HepG2 (cell line): Measurements from ENCODE around the gene SIN3A. TPM values are rescaled to one million over a fixed set of nuclear protein-coding genes. Genes with fewer than 3 reads are reported as not detected.
A peak's percentile ranks its signal among the peaks of the same experiment; 100 is the strongest.

Source experiments
- ADNP ChIP-seq: sonication (generic); formaldehyde crosslinking; IDR thresholded peaks from 2 replicates; pipeline ENCODE4 v1.4.0; 2020; ENCODE audit warnings: missing genetic modification reagents
- CAMTA2 ChIP-seq: sonication (generic); formaldehyde crosslinking; IDR thresholded peaks from 2 replicates; pipeline ENCODE4 v1.4.0; 2020; ENCODE audit warnings: mild to moderate bottlenecking, missing genetic modification reagents, borderline replicate concordance
- CENPT ChIP-seq: sonication (generic); formaldehyde crosslinking; IDR thresholded peaks from 2 replicates; pipeline ENCODE4 v1.8.0; 2022; ENCODE audit warnings: low read depth, mild to moderate bottlenecking, moderate library complexity, missing genetic modification reagents
- DBP ChIP-seq: sonication (generic); formaldehyde crosslinking; IDR thresholded peaks from 2 replicates; pipeline ENCODE4 v1.4.0; 2020; ENCODE audit warnings: missing genetic modification reagents; ENCODE audit errors: not compliant biosample characterization
- HOXA5 ChIP-seq: sonication (generic); formaldehyde crosslinking; IDR thresholded peaks from 2 replicates; pipeline ENCODE4 v1.4.0; 2020; ENCODE audit warnings: missing genetic modification reagents
- MED1 ChIP-seq: sonication (generic); formaldehyde crosslinking; IDR thresholded peaks from 2 replicates; pipeline ENCODE4 v1.4.0; 2020; ENCODE audit warnings: missing genetic modification reagents
- MXD4 ChIP-seq: IDR thresholded peaks from 2 replicates; pipeline ENCODE4 v1.6.1; 2016; ENCODE audit warnings: mild to moderate bottlenecking, missing biosample characterization, missing genetic modification reagents
- NR1H2 ChIP-seq: sonication (generic); formaldehyde crosslinking; IDR thresholded peaks from 2 replicates; pipeline ENCODE4 v1.8.1; 2022; ENCODE audit warnings: low read depth, missing genetic modification reagents, borderline replicate concordance
- NR2F6 ChIP-seq, 2 experiments: IDR thresholded peaks; 2 replicates each; pipeline ENCODE4 v1.6.1; 2016; ENCODE audit warnings: antibody characterized with exemption in 1 of 2, mild to moderate bottlenecking in 1 of 2
- RBFOX2 ChIP-seq: fragments of 200-400 bp; formaldehyde crosslinking; IDR thresholded peaks from 2 replicates; pipeline ENCODE4 v1.6.1; 2017; ENCODE audit warnings: low read depth, mild to moderate bottlenecking, low read length
- TBL1XR1 ChIP-seq: fragments of 150-350 bp; IDR thresholded peaks from 2 replicates; pipeline ENCODE4 v1.6.1; 2014; ENCODE audit warnings: borderline replicate concordance, low read length; ENCODE audit not compliant: partially characterized antibody
- TRIM22 ChIP-seq: fragments of 450-650 bp; IDR thresholded peaks from 2 replicates; pipeline ENCODE4 v1.6.1; 2017
- ZBTB40 ChIP-seq, 2 experiments: fragments of 450-650 bp in 1 of 2; sonication (generic) in 1 of 2; formaldehyde crosslinking in 1 of 2; IDR thresholded peaks; 2 replicates each; pipeline versions ENCODE4 v1.6.1 to v1.8.0; 2016 to 2022; ENCODE audit warnings: antibody characterized with exemption in 1 of 2, mild to moderate bottlenecking in 1 of 2, missing genetic modification reagents in 1 of 2
- ZNF432 ChIP-seq: sonication (generic); formaldehyde crosslinking; IDR thresholded peaks from 2 replicates; pipeline ENCODE4 v1.5.0; 2020; ENCODE audit warnings: missing genetic modification reagents, mild to moderate bottlenecking, borderline replicate concordance
- ZNF879 ChIP-seq: sonication (generic); formaldehyde crosslinking; IDR thresholded peaks from 2 replicates; pipeline ENCODE4 v1.8.1; 2023; ENCODE audit warnings: missing genetic modification reagents
- polyA plus RNA-seq, 8 experiments: library from polyadenylated mRNA; depleted of rRNA in 3 of 8; stranded (reverse) in 7 of 8; unstranded in 1 of 8; fragments of >200 nt; fragmentation: Illumina TruSeq in 4 of 8; extraction: Trizol in 4 of 8; gene quantifications; 2 replicates each; pipeline versions ENCODE4 v1.2.1 to v1.2.3, GENCODE V29; 2011 to 2016; ENCODE audit warnings: low read depth in 4 of 8, missing spikeins in 1 of 8, mixed read lengths in 1 of 8; ENCODE audit not compliant: insufficient read depth in 1 of 8
- total RNA-seq, 5 experiments: library from RNA; depleted of rRNA; stranded (reverse); fragments of >200 nt; fragmentation: Illumina TruSeq; extraction: Trizol; gene quantifications; 2 replicates each; pipeline ENCODE4 v1.2.3, GENCODE V29; 2016; ENCODE audit warnings: low read depth in 1 of 5

The SIN3A gene
- total and polyA plus RNA-seq, 2 of the 13 experiments (the other 11 are each of a cell fraction or from before 2014, with no cell fraction given), result 16.1 to 28.1 TPM

- TF ChIP-seq NR1H2 (CRISPR knock-in tag) (peak; percentile 49; the same call in 1 of the 2 replicates), TRIM22 (no peak), MED1 (peak; percentile 56), DBP (CRISPR knock-in tag) (no peak), TBL1XR1 (no peak), ZBTB40 (IDR thresholded peaks at IDR 0.05) (no peak), ZBTB40 (CRISPR knock-in tag; IDR thresholded peaks at IDR 0.05) (peak; percentile 74), ZNF432 (no peak), CENPT (CRISPR knock-in tag) (0 out of 2 replicates have a peak, but pooled peaks have one; percentile 56), ZNF879 (CRISPR knock-in tag) (no peak), MXD4 (peak; percentile 9; the same call in 1 of the 2 replicates), CAMTA2 (CRISPR knock-in tag) (peak; percentile 84; the same call in 1 of the 2 replicates), HOXA5 (CRISPR knock-in tag) (0 out of 2 replicates have a peak, but pooled peaks have one; percentile 48), NR2F6 (IDR thresholded peaks at IDR 0.05) (no peak), NR2F6 (CRISPR knock-in tag; IDR thresholded peaks at IDR 0.05) (0 out of 2 replicates have a peak, but pooled peaks have one; percentile 12), ADNP (CRISPR knock-in tag) (no peak), RBFOX2 (peak; percentile 71)
Observed at GRCh38 chr15:75347222-75348033, 104.1 kb downstream of the SIN3A start (continued).
